ENCODE data around the gene TET2. TPM values are rescaled to one million over a fixed set of nuclear protein-coding genes. Genes with fewer than 3 reads are reported as not detected.

The TET2 gene
- polyA plus RNA-seq (2013, experiment 1 of 4): 8.0 TPM
- polyA plus RNA-seq (2013, experiment 2 of 4): 9.2 TPM
- 7.1 TPM for polyA plus RNA-seq (2013, experiment 3 of 4)
- polyA plus RNA-seq (2013, experiment 4 of 4): 8.8 TPM

GRCh38 chr4:105146276-105147015, at the start of gene TET2:
Gene TET2 (plus strand): TSS chr4:105146876. CDS start chr4:105233943, 87,067 bp downstream.
- WGBS, 2 experiments: 0% methylated on average over 77 of the region's 77 CpGs
- no peaks in the 10 kb centered on the region for H3K36me3 ChIP-seq (ENCODE audit: control insufficient read depth, insufficient read depth, low read length)
- peaks cover 80% of the 10 kb centered on the region for H3K27me3 ChIP-seq (ENCODE audit: control insufficient read depth, insufficient read depth, low read length, poor library complexity, severe bottlenecking)
- no peaks in the 10 kb centered on the region for H3K4me1 ChIP-seq (ENCODE audit: control insufficient read depth, insufficient read depth, low read length)
- H3K9me3 ChIP-seq (ENCODE audit: control insufficient read depth, low read length): no peaks in the 10 kb centered on the region
- H3K27ac ChIP-seq (ENCODE audit: insufficient read depth, low read depth, low read length, poor library complexity, severe bottlenecking): peak within 1 kb of the TSS; percentile 53
- peak within 1 kb of the TSS; percentile 63 for H3K4me3 ChIP-seq (ENCODE audit: insufficient read depth, low read depth, low read length)

- H3K4me1 ChIP-seq (ENCODE audit: control insufficient read depth, insufficient read depth, low read length): no peaks in the 10 kb centered on the region
- H3K4me3 ChIP-seq (ENCODE audit: insufficient read depth, low read depth, low read length): no peak overlapping the region
- H3K27me3 ChIP-seq (ENCODE audit: control insufficient read depth, insufficient read depth, low read length, poor library complexity, severe bottlenecking): no peaks in the 10 kb centered on the region
- H3K9me3 ChIP-seq (ENCODE audit: control insufficient read depth, low read length): no peaks in the 10 kb centered on the region
- H3K36me3 ChIP-seq (ENCODE audit: control insufficient read depth, insufficient read depth, low read length): no peaks in the 10 kb centered on the region
- no peak overlapping the region for H3K27ac ChIP-seq (ENCODE audit: insufficient read depth, low read depth, low read length, poor library complexity, severe bottlenecking)
These were observed 44.7 kb upstream of the TET2 start for GRCh38 chr4:105102016-105102415.

- no peaks in the 10 kb centered on the region for H3K27me3 ChIP-seq (ENCODE audit: control insufficient read depth, insufficient read depth, low read length, poor library complexity, severe bottlenecking)
- H3K4me1 ChIP-seq (ENCODE audit: control insufficient read depth, insufficient read depth, low read length): no peaks in the 10 kb centered on the region
- H3K4me3 ChIP-seq (ENCODE audit: insufficient read depth, low read depth, low read length): no peak overlapping the region
- H3K36me3 ChIP-seq (ENCODE audit: control insufficient read depth, insufficient read depth, low read length): no peaks in the 10 kb centered on the region
- no peak overlapping the region for H3K27ac ChIP-seq (ENCODE audit: insufficient read depth, low read depth, low read length, poor library complexity, severe bottlenecking)
- no peaks in the 10 kb centered on the region for H3K9me3 ChIP-seq (ENCODE audit: control insufficient read depth, low read length)
These were observed 40.2 kb upstream of the TET2 start for GRCh38 chr4:105106426-105106825.

- H3K36me3 ChIP-seq (ENCODE audit: control insufficient read depth, insufficient read depth, low read length): no peaks in the 10 kb centered on the region
- no peaks in the 10 kb centered on the region for H3K4me1 ChIP-seq (ENCODE audit: control insufficient read depth, insufficient read depth, low read length)
- H3K4me3 ChIP-seq (ENCODE audit: insufficient read depth, low read depth, low read length): no peak overlapping the region
- no peaks in the 10 kb centered on the region for H3K9me3 ChIP-seq (ENCODE audit: control insufficient read depth, low read length)
- no peak overlapping the region for H3K27ac ChIP-seq (ENCODE audit: insufficient read depth, low read depth, low read length, poor library complexity, severe bottlenecking)
- 95 to 99% methylated on average over 5 of the region's 5 CpGs for WGBS, 2 experiments
- H3K27me3 ChIP-seq (ENCODE audit: control insufficient read depth, insufficient read depth, low read length, poor library complexity, severe bottlenecking): no peaks in the 10 kb centered on the region
These were observed 39.4 kb upstream of the TET2 start for GRCh38 chr4:105107095-105107856.

GRCh38 chr4:105108971-105109370, 37.7 kb upstream of the TET2 start:
- Histone ChIP-seq H3K27me3 (ENCODE audit: control insufficient read depth, insufficient read depth, low read length, poor library complexity, severe bottlenecking) (no peaks in the 10 kb centered on the region), H3K4me3 (ENCODE audit: insufficient read depth, low read depth, low read length) (no peak overlapping the region), H3K27ac (ENCODE audit: insufficient read depth, low read depth, low read length, poor library complexity, severe bottlenecking) (no peak overlapping the region), H3K4me1 (ENCODE audit: control insufficient read depth, insufficient read depth, low read length) (no peaks in the 10 kb centered on the region), H3K9me3 (ENCODE audit: control insufficient read depth, low read length) (no peaks in the 10 kb centered on the region), H3K36me3 (ENCODE audit: control insufficient read depth, insufficient read depth, low read length) (no peaks in the 10 kb centered on the region)

GRCh38 chr4:105112274-105112673, 34.4 kb upstream of the TET2 start:
- no peak overlapping the region for H3K27ac ChIP-seq (ENCODE audit: insufficient read depth, low read depth, low read length, poor library complexity, severe bottlenecking)
- no peaks in the 10 kb centered on the region for H3K36me3 ChIP-seq (ENCODE audit: control insufficient read depth, insufficient read depth, low read length)
- no peaks in the 10 kb centered on the region for H3K4me1 ChIP-seq (ENCODE audit: control insufficient read depth, insufficient read depth, low read length)
- WGBS, 2 experiments: no CpG with 5 or more reads among the region's 1 CpG
- H3K4me3 ChIP-seq (ENCODE audit: insufficient read depth, low read depth, low read length): no peak overlapping the region
- no peaks in the 10 kb centered on the region for H3K9me3 ChIP-seq (ENCODE audit: control insufficient read depth, low read length)
- H3K27me3 ChIP-seq (ENCODE audit: control insufficient read depth, insufficient read depth, low read length, poor library complexity, severe bottlenecking): no peaks in the 10 kb centered on the region

GRCh38 chr4:105113800-105114199, 32.9 kb upstream of the TET2 start:
- no peak overlapping the region for H3K4me3 ChIP-seq (ENCODE audit: insufficient read depth, low read depth, low read length)
- H3K27ac ChIP-seq (ENCODE audit: insufficient read depth, low read depth, low read length, poor library complexity, severe bottlenecking): no peak overlapping the region
- 96 to 100% methylated on average over 1 of the region's 1 CpG for WGBS, 2 experiments
- H3K27me3 ChIP-seq (ENCODE audit: control insufficient read depth, insufficient read depth, low read length, poor library complexity, severe bottlenecking): no peaks in the 10 kb centered on the region
- no peaks in the 10 kb centered on the region for H3K9me3 ChIP-seq (ENCODE audit: control insufficient read depth, low read length)
- no peaks in the 10 kb centered on the region for H3K36me3 ChIP-seq (ENCODE audit: control insufficient read depth, insufficient read depth, low read length)
- H3K4me1 ChIP-seq (ENCODE audit: control insufficient read depth, insufficient read depth, low read length): no peaks in the 10 kb centered on the region

GRCh38 chr4:105116616-105117319, 29.9 kb upstream of the TET2 start:
- no peaks in the 10 kb centered on the region for H3K9me3 ChIP-seq (ENCODE audit: control insufficient read depth, low read length)
- H3K4me3 ChIP-seq (ENCODE audit: insufficient read depth, low read depth, low read length): no peak overlapping the region
- no peaks in the 10 kb centered on the region for H3K4me1 ChIP-seq (ENCODE audit: control insufficient read depth, insufficient read depth, low read length)
- H3K27me3 ChIP-seq (ENCODE audit: control insufficient read depth, insufficient read depth, low read length, poor library complexity, severe bottlenecking): no peaks in the 10 kb centered on the region
- no peak overlapping the region for H3K27ac ChIP-seq (ENCODE audit: insufficient read depth, low read depth, low read length, poor library complexity, severe bottlenecking)
- H3K36me3 ChIP-seq (ENCODE audit: control insufficient read depth, insufficient read depth, low read length): no peaks in the 10 kb centered on the region
- 89 to 96% methylated on average over 2 to 3 of the region's 3 CpGs for WGBS, 2 experiments

- no peaks in the 10 kb centered on the region for H3K36me3 ChIP-seq (ENCODE audit: control insufficient read depth, insufficient read depth, low read length)
- H3K27ac ChIP-seq (ENCODE audit: insufficient read depth, low read depth, low read length, poor library complexity, severe bottlenecking): no peak overlapping the region
These were observed 27.3 kb upstream of the TET2 start for GRCh38 chr4:105119356-105119755.

GRCh38 chr4:105120626-105121025, 26.1 kb upstream of the TET2 start:
- no peak overlapping the region for H3K27ac ChIP-seq (ENCODE audit: insufficient read depth, low read depth, low read length, poor library complexity, severe bottlenecking)
- no peaks in the 10 kb centered on the region for H3K4me1 ChIP-seq (ENCODE audit: control insufficient read depth, insufficient read depth, low read length)
- H3K36me3 ChIP-seq (ENCODE audit: control insufficient read depth, insufficient read depth, low read length): no peaks in the 10 kb centered on the region
- H3K9me3 ChIP-seq (ENCODE audit: control insufficient read depth, low read length): no peaks in the 10 kb centered on the region
- no peaks in the 10 kb centered on the region for H3K27me3 ChIP-seq (ENCODE audit: control insufficient read depth, insufficient read depth, low read length, poor library complexity, severe bottlenecking)
- H3K4me3 ChIP-seq (ENCODE audit: insufficient read depth, low read depth, low read length): no peak overlapping the region

More at GRCh38 chr4:105119356-105119755, 27.3 kb upstream of the TET2 start:
- Histone ChIP-seq H3K27me3 (ENCODE audit: control insufficient read depth, insufficient read depth, low read length, poor library complexity, severe bottlenecking) (no peaks in the 10 kb centered on the region), H3K4me3 (ENCODE audit: insufficient read depth, low read depth, low read length) (no peak overlapping the region), H3K4me1 (ENCODE audit: control insufficient read depth, insufficient read depth, low read length) (no peaks in the 10 kb centered on the region), H3K9me3 (ENCODE audit: control insufficient read depth, low read length) (no peaks in the 10 kb centered on the region)

Measured in ectodermal cell (in vitro differentiated cells).